Stimulated activated CD4-positive, alpha-beta T cell treated with anti-CD3 and anti-CD28 coated beads, Interleukin-15, amount 100 ng/mL, for 24 hours (primary cell): ENCODE data around the gene GINS3.
"Not testable (repeated sequence)": the region's sequence is repeated elsewhere in the genome, so short reads cannot be mapped to it uniquely, and the experiment has no call there.

Experiments
- DNase-seq: peaks from one replicate; pipeline ENCODE4 v3.0.0-alpha.2; 2020

Gene GINS3

DNA sequence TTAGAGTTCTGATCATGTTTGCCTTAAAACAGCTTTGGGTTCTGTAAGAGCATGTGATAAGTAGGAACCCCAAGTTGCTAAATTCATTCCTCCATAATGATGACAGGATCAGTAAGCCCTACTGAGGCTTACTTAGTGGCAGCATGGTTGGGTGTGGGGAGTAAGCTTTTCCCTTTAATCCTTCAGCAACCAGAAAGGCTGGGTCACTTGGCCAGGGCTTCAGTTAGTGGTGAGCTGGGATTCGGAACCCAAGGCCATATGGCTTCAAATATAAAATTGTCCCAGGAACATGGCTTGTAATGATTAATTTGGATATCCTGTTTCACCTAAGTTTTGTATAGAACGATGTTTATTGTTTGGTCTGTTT is 850 bp downstream of the GINS3 start:
- no peak for DNase-seq

DNA sequence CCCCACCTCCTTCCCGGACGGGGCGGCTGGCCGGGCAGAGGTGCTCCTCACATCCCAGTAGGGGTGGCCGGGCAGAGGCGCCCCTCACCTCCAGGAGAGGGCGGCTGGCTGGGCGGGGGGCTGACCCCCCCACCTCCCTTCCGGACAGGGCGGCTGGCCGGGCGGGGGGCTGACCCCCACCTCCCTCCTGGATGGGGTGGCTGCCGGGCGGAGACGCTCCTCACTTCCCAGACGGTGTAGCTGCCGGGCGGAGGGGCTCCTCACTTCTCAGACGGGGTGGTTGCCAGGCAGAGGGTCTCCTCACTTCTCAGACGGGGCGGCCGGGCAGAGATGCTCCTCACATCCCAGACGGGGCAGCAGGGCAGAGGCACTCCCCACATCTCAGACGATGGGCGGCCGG is 4.6 kb downstream of the GINS3 start:
- DNase-seq: not testable (repeated sequence)

DNA sequence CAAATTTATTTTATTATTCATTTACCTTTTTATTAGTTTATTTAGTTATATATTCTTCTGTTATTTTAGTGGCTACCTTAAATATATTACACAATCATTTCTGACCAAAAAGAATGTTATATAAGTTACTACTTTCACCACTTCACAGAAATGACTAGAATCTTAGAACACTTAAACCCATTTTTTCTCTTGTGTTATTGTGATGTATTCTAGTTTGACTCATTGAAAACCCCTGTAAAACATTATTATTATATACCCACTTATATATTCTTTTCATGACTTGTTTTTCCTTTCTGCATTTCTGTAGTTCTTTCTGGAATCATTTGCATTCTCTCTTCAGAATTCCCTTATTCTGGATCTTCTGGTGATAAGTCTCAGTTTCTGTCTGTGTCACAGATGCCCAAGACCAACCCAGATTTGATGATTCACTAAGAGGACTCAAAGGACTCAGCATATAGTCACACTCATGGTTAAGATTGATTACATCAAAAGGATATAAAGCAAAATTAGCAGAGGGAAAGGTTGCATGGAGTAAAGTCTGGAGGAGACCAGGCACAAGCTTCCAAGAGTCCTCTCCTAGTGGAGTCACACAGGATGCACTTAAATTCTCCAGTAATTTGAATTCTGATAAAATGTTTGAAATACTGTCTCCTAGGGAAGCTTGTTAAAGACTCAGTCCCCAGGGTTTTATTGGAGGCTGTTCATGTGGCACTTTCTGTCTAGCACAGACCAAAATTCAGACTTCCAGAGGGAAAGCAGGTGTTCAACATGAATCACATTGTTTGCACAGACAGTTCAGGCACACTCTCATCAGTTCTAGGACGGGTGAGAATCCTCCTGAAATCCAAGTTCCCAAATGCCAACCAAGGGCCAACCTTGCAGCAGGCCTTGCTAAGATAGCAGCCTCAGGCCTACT is 7.7 kb downstream of the GINS3 start:
- no peak for DNase-seq

DNA sequence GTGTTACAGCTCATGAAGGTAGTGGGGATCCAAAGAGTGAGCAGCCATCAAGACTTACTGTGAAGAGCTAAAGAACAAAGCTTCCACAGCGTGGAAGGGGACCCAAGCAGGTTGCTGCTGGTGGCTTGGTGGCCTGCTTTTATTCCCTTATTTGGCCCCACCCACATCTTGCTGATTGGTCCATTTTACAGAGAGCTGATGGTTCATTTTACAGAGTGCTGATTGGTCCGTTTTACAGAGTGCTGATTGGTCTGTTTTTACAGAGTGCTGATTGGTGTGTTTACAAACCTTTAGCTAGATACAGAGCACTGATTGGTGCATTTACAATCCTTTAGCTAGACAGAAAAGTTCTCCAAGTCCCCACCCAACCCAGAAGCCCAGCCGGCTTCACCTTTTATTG is 9.0 kb downstream of the GINS3 start:
- DNase-seq: not testable (repeated sequence)

DNA sequence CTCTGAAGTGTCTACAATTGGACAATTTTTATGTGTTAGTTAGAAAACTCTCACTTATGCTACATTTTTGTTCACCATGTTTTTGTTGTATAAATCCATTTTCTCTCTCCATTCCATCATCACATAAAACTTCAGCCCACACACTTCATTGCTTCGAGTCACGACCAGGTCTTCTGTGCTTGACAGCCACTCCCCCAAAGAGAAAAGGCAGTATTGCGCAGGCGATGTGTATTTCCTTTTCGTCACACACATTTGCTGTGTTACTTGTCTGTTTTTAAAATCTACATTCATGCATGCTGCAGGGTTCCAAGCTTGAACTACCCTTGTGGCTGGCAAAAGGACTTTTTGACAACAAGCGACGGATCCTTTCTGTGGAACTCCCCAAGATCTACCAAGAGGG is 10.5 kb downstream of the GINS3 start:
- no peak for DNase-seq

DNA sequence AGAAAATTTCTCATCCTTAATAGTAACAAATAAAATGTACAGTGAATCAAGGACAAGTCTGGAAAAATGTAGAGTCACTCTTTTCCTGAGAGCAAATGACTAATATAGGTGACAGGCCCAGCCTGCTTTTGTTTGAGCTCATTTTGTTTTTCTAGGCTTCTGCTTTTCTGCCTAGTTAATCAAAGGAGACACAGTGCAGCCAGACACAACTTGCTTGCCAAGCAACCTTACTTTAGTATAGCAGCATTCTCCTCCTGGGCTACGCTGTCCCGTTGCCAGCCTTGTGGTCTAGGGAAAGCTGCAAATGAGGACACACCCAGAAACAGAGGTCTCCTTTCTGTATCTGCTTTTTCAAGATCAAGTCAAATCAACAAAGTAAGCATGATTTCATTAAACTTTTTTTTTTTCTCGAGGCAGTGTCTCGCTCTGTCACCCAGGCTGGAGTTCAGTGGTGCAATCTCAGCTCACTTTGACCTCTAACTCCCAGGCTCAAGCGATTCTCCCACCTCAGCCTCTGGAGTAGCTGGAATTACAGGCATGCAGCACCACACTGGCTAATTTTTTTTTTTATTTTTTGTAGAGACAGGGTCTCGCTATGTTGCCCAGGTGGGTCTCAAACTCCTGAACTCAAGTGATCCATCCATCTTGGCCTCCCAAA is 17.2 kb downstream of the GINS3 start:
- no peak for DNase-seq

DNA sequence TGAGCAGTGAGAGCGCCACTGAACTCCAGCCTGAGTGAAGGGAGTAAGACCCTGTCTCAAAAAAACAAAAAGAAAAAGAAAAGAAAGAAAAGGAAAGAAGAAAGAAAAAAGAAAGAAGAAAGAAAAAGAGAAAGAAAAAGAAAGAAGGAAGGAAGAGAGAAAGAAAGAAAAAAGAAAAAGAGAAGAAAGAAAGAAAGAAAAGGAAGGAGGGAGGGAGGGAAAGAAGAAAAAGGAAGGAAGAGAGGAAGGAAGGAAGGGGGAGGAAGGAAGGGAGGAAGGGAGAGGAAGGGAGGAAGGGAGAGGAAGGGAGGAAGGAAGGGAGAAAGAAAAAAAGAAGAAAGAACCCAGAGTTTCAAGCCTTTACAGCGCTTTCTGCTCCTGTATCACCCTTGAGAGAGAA is 19.1 kb downstream of the GINS3 start:
- DNase-seq: no peak

DNA sequence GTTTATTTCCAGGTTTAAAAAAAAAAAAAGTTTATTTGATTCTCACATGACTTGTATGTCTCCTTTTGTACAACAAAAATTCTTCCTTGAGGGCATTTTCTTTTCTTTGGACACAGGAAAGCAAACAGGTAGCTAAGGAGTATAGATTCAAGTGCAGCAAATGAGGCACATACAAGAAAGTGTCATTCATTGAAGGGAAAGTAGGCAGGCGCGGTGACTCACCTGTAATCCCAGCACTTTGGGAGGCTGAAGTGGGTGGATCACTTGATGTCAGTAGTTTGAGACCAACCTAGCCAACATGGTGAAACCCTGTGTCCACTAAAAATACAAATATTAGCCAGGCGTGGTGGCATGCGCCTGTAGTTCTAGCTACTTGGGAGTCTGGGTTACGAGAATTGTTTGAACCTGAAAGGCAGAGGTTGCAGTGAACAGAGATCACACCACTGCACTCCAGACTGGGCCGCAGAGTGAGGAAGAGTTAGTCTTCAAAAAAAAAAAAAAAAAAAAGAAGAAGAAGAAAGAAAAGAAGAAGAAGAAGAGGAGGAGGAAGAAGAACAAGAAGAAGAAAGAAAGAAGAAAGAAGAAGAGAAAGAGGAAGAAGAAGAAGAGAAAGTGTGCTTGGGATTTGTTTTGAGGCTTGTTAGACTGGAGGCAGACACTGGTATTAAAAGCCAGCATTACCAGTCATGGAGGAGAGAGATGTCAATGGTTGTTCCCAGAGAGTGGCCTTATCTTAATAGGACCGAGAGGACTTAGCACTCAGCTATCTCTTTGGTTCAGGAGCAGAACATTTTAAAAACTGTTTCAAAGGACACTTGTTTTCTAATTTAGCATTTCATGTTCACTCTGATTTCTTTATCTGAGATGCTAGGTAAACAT is 19.7 kb downstream of the GINS3 start:
- DNase-seq: no peak

DNA sequence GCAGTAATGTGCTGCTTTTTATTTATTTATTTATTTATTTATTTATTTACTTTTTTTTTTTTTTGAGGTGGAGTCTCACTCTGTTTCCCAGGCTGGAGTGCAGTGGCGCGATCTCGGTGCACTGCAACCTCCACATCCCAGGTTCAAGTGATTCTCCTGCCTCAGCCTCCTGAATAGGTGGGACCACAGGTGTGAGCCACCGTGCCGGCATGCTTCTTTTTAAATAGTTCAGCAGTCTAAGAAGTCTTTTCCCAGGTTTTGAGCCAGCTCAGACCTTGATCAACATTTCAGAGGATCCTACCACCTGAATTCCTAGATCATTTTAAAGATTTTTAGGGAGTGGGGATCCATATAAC is 20.3 kb downstream of the GINS3 start:
- DNase-seq: not testable (repeated sequence)

DNA sequence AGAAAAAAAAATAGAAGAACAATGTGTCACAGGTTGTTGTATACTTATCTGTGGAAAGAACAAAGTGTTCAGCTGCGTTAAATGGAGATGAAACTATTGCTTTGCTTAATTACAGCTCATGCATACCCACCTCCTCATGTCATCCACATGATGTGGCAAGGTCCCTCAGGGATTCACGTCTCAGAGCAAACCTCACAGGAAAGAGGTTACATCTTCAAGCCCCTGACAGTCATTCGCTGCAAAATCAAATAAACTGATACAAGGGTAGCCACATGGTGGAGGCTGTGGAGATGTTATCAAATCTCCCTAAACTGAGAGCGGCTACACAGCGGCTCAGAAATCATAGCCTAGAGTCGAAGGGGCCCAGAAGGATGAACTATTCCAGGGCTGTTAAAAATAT is 21.1 kb downstream of the GINS3 start:
- no peak for DNase-seq

DNA sequence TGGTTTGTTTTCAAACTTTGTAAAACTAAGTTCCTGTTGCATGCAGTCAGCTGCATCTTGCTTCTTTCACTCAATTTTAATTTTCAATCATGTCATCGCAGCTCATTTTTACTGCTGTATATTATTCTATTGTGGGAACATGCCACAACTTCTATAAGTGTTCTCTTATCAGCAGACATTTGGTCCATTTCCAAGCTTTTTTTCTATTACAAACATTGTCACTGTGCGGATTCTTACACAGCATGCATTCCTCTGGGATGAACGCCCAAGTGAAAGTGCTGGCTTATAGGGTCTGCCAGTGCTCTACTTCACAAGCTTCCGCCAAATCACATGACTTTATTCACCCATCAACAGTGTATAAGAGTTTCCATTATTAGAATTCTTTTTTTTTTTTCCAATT is 22.7 kb downstream of the GINS3 start:
- no peak for DNase-seq

DNA sequence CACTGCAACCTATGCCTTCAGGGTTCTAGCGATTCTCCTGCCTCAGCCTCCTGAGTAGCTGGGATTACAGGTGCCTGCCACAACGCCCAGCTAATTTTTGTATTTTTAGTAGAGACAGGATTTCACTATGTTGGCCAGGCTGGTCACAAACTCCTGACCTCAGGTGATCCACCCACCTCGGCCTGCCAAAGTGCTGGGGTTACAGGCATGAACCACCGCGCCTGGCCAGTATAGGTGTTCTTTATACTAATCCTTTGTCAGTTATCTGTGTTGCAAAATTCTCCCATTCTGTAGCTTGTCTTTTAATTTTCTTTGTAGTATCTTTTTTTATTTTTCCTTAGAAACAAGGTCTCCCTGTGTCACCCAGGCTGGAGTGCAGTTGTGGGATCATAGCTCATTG is 23.7 kb downstream of the GINS3 start:
- not testable (repeated sequence) for DNase-seq

DNA sequence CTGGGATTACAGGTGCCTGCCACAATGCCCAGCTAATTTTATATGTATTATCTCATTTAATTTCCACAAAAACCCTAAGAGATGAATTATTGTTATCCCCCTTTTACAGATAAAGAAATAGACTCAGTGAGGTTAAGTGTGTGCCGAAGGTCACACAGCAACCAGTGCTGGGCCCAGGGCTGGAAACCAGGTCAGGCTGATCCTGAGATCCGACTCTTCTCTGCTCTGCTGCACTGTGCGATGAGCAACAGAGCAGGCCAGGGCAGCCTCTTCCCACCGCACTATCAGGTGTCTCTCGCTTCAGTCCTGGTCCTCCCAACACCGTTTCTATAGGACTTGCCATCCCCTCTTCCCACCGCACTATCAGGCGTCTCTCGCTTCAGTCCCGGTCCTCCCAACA is 24.8 kb downstream of the GINS3 start:
- no peak for DNase-seq

DNA sequence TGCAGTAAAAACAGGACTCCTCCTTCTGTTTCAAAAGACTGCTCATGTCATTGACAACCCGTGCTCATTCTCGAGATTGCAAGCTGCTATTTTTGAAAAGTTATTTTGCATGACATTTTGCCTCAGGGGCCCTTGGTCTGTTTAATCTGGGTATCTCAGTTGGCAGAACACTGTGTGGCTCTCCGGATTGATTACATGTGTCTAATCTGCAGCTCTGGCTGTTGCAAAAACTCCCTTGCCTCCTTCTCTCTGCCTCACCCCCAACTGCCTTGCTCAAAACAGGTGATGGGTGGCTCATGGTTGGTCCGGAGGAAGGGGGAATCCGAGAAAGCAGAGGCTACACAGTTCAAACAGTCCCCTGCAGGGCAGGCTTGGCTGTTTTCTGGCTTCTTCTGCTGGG is 25.3 kb downstream of the GINS3 start:
- DNase-seq: no peak

DNA sequence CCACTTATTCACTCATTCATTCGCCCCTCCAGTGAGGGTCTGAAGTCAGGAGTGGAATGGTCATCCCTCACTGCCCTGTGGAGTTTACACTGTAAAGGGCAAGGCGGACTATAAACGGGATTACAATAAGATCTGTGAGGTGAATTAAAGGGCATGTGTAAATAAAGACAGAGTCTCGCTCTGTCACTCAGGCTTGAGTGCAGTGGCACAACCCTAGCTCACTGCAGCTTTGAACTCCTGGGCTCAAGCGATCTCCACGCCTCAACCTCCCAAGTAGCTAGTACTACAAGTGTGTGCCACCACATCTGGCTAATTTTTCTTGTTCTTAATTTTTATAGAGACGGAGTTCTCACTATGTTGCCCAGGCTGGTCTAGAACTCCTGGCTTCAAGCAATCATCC is 25.8 kb downstream of the GINS3 start:
- DNase-seq: no peak

DNA sequence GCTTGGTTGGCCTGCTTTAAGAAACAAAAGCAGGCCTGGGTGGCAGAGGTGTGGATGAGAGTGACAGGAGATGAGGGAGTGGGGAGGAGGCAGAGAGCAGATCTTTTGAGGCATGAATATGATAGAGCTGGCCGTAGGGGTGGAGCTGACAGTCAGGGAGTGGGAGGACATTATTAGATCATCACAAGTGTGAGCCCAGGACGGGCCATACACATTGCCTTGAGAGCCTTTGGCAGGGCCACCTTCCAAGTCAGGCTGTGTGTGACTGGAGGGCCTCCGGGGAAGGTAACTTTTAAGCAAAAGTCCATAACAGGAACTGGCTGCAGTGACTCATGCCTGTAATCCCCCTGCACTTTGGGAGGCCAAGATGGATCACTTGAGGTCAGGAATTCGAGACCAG is 26.3 kb downstream of the GINS3 start:
- no peak for DNase-seq

DNA sequence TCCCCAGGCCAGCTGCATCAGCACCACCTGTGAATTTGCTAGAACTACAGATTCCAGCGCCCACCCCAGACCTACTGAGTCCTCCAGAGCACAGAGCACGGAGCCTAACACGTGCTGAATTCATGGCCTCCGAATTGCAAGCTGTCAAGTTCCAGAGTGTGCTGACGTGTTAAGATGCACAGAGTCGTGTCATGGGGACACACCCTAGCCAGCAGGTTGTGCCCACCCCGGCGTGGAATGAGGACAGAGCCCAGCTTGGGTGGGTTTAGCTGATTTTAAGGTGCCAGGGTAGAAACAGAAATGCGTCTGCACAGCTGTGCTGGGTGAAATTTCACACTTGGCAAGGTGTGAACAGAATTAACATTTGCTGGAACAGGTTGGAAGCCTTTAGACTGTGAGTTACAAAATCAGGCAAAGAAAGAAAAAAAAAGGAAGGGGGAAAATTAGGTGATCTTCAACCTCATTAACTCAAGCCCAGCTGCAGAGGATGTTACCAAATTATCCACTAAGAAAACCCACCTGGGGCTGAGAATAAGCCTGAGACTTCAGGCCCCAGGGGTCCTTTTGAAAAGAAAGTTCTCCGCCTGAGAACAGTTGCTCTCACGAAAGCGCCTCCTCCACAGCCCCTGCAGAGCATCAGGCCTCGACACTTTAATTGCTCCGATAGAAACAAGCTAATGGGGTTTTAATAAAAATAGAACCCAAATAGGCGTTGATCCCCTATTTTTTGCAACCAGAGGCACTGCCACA is 27.1 kb downstream of the GINS3 start:
- DNase-seq: no peak

DNA sequence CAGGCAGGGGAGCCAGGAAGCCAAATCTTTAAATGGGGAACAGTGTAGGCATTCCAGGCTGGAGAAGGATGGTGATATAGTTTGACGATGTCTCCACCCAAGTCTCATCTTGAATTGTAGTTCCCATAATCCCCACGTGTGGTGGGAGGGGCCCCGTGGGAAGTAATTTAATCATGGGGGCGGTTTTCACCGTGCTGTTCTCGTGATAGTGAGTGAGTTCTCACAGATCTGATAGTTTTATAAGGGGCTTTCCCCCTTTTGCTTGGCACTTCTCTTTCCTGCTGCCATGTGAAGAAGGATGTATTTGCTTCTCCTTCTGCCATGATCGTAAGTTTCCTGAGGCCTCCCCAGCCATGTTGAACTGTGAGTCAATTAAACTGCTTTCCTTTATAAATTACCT is 28.8 kb downstream of the GINS3 start:
- no peak for DNase-seq

DNA sequence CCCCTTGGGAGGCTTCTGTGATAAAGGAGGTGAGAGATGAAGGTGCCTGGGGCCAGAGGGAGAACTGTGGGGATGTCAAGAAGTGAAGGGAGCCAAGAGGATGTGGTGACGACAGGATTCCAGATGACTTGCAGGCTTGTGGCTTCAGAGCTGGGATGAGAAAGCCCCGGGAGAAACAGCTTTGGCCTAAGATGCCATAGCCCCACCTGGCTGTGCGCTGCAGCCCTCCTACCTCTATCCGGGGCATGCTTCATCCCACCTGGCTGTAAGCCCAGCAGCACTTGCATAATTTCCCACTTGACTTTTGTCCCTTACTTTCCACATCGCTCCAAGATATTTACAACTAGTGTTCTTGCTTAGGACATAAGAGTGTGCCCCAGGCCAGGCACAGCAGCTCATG is 29.3 kb downstream of the GINS3 start:
- DNase-seq: no peak

DNA sequence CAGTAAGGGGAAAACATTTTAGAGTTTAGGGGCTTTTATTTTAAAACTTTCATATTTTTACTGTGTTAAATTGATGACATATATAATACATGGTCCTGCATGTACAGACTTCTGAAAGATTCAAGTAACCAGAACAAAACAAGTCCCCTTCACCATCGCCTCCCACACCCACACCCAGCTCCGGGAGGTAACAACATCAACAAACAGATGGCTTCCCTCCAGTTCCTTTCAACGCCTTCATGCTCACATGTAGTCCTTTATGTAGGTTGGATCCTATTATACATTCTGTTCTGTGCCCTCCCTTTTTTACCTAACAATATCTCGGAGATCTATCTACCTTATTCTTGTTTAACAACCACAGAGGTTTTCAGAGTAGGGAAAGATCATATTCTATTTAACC is 30.5 kb downstream of the GINS3 start:
- no peak for DNase-seq

DNA sequence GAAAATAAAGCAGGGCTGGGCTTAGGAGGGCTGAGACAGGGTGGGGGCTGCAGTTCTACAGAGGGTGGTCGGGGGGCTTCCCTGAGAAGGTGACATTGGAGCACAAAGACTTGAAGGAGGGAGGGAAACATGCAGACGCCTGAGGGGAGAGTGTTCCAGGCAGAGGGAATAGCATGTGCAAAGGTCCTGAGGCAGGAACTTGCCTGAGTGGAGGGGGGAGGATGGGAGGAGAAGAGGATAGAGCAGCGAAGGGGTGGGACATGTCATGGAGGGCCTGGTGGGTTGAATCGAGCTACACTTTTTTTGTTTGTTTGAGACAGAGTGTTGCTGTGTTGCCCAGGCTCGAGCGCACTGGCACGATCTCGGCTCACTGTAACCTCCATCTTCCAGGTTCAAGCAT is 33.0 kb downstream of the GINS3 start:
- no peak for DNase-seq

DNA sequence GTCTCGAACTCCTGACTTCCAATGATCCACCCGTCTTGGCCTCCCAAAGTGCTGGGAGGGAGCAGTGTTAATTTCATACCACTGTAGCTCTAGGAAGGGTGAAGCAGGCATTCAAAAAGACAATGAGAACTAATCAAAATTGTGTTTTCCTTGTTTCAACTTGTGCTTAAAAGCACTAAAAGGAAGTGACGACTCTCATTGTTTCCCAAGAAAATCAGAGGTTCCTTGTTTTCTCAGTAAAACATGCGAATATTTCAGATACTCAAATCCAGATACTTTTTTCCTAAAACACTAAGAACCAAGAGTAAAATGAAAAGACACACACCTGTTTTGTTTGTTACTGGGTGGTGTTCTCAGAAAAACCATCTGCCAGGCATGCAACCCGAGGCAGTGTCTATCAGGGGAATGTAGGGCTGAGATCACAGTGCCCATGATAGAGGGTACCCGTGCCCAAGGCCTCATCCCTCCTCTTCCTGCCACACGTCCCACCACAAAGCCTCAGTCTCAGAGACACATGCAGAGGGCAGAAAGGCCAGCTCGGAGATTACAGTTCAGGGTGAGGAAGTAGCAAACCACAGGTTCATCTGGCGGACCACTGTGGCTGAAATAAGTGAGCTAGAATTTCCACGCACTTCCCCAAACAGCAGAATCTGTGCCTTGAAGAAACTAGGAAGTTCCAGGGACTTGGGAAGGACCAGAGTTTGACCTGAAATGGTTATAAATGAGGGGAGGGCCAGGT is 33.7 kb downstream of the GINS3 start:
- peak; percentile 44 for DNase-seq
